ENCODE data around the gene HNF4A. TPM values are rescaled to one million over a fixed set of nuclear protein-coding genes. Genes with fewer than 3 reads are reported as not detected.
A peak's percentile ranks its signal among the peaks of the same experiment; 100 is the strongest.

HNF4A gene
- total and polyA plus RNA-seq, 2 of the 13 experiments (the other 11 are each of a cell fraction or from before 2014, with no cell fraction given) = 80.9 to 169 TPM

- TF ChIP-seq, protein P1, sequence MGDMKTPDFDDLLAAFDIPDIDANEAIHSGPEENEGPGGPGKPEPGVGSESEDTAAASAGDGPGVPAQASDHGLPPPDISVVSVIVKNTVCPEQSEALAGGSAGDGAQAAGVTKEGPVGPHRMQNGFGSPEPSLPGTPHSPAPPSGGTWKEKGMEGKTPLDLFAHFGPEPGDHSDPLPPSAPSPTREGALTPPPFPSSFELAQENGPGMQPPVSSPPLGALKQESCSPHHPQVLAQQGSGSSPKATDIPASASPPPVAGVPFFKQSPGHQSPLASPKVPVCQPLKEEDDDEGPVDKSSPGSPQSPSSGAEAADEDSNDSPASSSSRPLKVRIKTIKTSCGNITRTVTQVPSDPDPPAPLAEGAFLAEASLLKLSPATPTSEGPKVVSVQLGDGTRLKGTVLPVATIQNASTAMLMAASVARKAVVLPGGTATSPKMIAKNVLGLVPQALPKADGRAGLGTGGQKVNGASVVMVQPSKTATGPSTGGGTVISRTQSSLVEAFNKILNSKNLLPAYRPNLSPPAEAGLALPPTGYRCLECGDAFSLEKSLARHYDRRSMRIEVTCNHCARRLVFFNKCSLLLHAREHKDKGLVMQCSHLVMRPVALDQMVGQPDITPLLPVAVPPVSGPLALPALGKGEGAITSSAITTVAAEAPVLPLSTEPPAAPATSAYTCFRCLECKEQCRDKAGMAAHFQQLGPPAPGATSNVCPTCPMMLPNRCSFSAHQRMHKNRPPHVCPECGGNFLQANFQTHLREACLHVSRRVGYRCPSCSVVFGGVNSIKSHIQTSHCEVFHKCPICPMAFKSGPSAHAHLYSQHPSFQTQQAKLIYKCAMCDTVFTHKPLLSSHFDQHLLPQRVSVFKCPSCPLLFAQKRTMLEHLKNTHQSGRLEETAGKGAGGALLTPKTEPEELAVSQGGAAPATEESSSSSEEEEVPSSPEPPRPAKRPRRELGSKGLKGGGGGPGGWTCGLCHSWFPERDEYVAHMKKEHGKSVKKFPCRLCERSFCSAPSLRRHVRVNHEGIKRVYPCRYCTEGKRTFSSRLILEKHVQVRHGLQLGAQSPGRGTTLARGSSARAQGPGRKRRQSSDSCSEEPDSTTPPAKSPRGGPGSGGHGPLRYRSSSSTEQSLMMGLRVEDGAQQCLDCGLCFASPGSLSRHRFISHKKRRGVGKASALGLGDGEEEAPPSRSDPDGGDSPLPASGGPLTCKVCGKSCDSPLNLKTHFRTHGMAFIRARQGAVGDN (CRISPR knock-in tag; IDR thresholded peaks at IDR 0.05) = peak; percentile 16; the same call in 1 of the 2 replicates
- TF ChIP-seq ZFP41 (CRISPR knock-in tag; IDR thresholded peaks at IDR 0.05; ENCODE audit: borderline replicate concordance) = no peak
- peak; percentile 59 for TF ChIP-seq XRCC5 (optimal IDR thresholded peaks at IDR 0.05; ENCODE audit: low read length)
- no peak for TF ChIP-seq ZNF414 (CRISPR knock-in tag; IDR thresholded peaks at IDR 0.05)
- no peak for TF ChIP-seq KLF11 (CRISPR knock-in tag; IDR thresholded peaks at IDR 0.05)
- TF ChIP-seq POGZ (CRISPR knock-in tag; IDR thresholded peaks at IDR 0.05) = no peak
- TF ChIP-seq E2F5 (CRISPR knock-in tag; conservative IDR thresholded peaks at IDR 0.05) = no peak
- no peak for TF ChIP-seq ZSCAN30 (CRISPR knock-in tag; IDR thresholded peaks at IDR 0.05)
- no peak for TF ChIP-seq MAFF (IDR thresholded peaks at IDR 0.05; ENCODE audit: low read depth, low read length)
- TF ChIP-seq TEAD3 (CRISPR knock-in tag; optimal IDR thresholded peaks at IDR 0.05; ENCODE audit: borderline replicate concordance) = peak; percentile 27
- no peak for TF ChIP-seq KDM4B (CRISPR knock-in tag; IDR thresholded peaks at IDR 0.05)
- TF ChIP-seq, protein P2, sequence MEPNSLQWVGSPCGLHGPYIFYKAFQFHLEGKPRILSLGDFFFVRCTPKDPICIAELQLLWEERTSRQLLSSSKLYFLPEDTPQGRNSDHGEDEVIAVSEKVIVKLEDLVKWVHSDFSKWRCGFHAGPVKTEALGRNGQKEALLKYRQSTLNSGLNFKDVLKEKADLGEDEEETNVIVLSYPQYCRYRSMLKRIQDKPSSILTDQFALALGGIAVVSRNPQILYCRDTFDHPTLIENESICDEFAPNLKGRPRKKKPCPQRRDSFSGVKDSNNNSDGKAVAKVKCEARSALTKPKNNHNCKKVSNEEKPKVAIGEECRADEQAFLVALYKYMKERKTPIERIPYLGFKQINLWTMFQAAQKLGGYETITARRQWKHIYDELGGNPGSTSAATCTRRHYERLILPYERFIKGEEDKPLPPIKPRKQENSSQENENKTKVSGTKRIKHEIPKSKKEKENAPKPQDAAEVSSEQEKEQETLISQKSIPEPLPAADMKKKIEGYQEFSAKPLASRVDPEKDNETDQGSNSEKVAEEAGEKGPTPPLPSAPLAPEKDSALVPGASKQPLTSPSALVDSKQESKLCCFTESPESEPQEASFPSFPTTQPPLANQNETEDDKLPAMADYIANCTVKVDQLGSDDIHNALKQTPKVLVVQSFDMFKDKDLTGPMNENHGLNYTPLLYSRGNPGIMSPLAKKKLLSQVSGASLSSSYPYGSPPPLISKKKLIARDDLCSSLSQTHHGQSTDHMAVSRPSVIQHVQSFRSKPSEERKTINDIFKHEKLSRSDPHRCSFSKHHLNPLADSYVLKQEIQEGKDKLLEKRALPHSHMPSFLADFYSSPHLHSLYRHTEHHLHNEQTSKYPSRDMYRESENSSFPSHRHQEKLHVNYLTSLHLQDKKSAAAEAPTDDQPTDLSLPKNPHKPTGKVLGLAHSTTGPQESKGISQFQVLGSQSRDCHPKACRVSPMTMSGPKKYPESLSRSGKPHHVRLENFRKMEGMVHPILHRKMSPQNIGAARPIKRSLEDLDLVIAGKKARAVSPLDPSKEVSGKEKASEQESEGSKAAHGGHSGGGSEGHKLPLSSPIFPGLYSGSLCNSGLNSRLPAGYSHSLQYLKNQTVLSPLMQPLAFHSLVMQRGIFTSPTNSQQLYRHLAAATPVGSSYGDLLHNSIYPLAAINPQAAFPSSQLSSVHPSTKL (CRISPR knock-in tag; IDR thresholded peaks at IDR 0.05) = no peak
- TF ChIP-seq ZNF138 (CRISPR knock-in tag; IDR thresholded peaks at IDR 0.05; ENCODE audit: low read depth) = no peak
- TF ChIP-seq SNAI1 (CRISPR knock-in tag; IDR thresholded peaks at IDR 0.05; ENCODE audit: borderline replicate concordance) = no peak
- TF ChIP-seq FOXA1 (IDR thresholded peaks at IDR 0.05) = no peak
- peak; percentile 61; the same call in 1 of the 2 replicates for TF ChIP-seq FOXA1 (CRISPR knock-in tag; IDR thresholded peaks at IDR 0.05)
- TF ChIP-seq, protein P3, sequence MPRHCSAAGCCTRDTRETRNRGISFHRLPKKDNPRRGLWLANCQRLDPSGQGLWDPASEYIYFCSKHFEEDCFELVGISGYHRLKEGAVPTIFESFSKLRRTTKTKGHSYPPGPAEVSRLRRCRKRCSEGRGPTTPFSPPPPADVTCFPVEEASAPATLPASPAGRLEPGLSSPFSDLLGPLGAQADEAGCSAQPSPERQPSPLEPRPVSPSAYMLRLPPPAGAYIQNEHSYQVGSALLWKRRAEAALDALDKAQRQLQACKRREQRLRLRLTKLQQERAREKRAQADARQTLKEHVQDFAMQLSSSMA (CRISPR knock-in tag; IDR thresholded peaks at IDR 0.05) = 0 out of 2 replicates have a peak, but pooled peaks have one; percentile 52
- TF ChIP-seq THAP11 (CRISPR knock-in tag; IDR thresholded peaks at IDR 0.05) = no peak
- no peak for TF ChIP-seq ZNF747 (CRISPR knock-in tag; IDR thresholded peaks at IDR 0.05; ENCODE audit: borderline replicate concordance)
Observed at GRCh38 chr20:44448753-44449546, 93.5 kb downstream of the HNF4A start (continued).
